GM18508 (cell line): ENCODE measurements around the gene SLC4A2.

ENCODE experiments used
- ATAC-seq: cut with Tn5 transposase; IDR thresholded peaks from one replicate; pipeline ENCODE4 v1.9.1; 2021; ENCODE audit warnings: moderate number of reproducible peaks; ENCODE audit not compliant: insufficient read depth, unreplicated experiment

Gene SLC4A2

DNA sequence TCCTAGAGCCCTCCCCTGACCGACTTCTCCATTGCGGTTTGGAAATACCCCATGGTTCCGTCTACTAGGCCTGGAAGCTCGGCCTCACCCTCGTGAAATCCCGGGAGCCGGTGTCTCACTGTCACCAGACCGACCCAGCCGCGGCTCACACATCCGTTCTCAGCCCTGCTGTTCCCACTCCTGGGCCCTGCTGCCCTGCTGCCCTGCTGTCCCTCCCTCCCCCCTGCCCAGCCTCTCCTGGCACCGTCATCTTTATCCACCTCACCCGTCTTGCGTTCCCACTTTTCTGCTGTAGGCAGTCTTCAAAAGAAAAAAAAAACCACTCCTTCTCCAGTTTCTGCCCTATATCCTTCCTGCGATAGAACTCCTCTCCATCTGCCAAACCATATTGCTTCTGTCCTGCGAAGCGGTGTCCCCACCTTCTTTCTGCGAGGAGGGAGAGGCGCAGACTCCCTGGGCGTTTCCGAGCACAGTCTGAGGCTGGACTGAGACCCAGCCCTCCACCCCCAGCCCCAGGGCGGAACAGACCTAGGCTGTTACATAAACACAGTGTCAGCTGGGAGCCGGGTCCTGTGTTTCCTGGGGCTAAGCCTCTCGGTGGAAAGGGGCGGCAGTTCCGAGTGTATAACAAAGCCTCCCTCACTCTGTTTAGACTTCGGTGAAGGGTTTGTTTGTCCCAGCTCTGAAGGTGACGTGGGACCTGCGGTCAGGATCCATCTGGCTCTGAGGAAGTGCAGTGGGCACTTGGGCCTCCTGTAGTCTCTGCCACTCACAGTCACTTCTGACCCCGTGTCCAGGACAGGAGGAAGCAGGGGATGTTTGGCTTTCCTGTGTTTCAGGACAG is 29.7 kb downstream of the SLC4A2 start:
- no peak for ATAC-seq

DNA sequence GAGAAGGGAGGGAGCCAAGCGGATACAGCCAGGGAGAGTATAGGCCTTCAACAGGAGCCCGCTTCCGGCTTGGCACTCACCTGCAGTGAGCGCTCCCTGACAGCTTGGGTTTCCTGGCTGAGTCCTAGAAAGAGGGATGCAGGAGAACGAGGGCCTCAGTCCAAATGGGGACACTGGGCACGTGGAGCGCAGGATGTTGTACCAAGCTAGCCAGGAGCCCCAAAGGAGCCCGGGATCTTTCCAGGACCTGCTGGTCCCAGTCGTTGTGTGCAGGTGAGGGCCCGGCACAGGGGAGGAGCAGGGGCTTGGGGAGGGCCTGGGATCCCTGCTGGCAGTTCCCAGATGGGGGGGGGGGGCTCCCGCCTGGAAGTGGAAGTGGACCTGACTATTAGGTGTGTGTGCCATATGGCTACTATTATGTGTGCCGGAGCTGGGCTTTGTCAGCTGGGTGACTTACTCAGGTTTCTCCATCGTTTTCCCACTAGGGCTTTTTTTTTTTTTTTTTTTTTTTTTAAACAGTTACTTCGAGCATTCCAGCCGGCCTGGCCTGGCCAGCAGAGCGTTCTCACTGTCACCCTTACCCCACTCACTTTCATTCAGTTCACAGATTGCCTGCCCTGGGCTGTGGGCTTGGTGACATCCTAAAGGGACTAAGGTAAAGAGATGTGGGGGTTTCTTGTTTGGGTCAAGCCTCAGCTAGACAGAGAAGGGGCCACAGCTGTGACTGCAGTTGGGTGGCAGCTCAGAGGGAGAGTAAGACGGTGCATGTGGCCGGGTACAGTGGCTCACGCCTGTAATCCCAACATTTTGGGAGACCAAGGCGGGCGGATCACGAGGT is 30.7 kb downstream of the SLC4A2 start:
- no peak for ATAC-seq

DNA sequence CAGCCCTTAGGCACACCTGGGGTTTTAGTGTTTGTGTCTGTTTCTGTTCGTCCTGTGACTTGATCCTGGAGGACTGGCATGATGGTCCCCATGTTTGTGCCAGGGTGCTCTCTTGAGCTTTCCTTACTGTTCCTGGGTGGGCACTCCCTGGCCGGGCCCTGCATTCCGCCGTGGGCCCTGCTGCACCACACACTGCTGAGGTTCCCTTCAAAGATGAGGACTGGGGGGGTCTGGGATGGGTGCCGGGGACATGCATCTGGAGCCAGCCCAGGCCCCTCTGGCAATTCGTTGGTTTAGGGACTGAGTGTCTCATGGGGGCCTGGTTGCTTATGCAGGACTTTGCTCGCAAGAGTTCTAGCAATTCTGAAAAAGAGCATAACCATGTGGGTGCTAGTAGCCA is 31.6 kb downstream of the SLC4A2 start:
- no peak for ATAC-seq

DNA sequence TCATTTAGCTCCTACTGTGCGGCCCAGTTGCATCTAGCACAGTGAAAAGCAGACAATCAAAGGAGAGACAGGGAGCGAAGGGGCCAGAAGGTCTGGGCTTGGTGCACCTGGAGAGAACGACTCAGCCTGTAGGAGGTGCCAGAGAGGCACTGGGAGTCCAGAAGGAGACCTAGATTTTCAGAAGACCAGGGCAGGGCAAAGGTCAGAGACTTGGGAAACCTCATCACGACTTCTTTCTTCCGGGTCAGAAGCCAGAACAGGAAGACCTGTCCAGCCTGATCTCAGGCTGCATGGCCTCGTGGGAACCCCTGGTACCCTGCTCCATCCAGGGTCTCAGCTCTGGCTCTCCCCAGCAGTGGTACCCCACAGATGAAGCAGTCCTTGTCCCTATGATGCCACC is 32.0 kb downstream of the SLC4A2 start:
- ATAC-seq = no peak

DNA sequence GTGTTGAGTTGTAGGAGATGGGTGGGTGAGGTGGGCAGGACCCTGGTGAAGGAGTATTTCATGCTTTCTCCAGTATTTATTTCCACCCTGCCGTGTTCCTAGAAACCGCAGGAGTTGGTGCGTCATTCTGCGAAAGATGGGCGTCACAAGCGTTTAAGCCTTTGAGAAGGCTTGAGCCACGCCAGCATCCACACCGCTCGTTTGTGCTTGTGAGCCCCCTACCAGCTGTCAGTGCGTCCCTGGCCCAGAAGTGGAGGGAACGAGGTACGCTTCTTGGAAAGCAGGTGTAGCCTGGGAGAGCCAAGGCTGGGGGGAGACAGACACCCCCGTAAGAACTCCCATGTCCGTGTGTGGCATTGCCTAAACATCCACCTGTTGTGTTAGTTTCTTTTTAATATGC is 32.6 kb downstream of the SLC4A2 start:
- no peak for ATAC-seq

DNA sequence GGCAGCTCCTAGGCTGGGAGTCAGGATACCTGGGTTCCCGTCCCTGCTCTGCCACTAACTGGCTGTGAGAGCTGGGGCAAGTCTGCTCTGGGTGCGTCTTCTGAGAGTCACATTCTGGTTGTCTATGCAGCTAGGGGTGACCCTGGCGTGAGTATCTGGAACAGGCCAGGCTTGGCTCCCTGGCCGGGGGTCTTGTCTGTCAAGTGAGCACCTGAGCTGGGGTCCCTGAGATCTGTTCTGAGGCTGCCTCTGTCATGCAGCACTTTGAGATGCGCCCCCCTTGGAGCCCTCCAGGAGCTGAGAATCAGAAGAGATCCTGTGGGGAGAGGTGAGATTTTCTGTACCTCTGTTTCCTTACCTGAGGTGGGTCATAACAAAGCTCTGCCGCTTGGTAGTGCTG is 34.4 kb downstream of the SLC4A2 start:
- ATAC-seq = no peak

DNA sequence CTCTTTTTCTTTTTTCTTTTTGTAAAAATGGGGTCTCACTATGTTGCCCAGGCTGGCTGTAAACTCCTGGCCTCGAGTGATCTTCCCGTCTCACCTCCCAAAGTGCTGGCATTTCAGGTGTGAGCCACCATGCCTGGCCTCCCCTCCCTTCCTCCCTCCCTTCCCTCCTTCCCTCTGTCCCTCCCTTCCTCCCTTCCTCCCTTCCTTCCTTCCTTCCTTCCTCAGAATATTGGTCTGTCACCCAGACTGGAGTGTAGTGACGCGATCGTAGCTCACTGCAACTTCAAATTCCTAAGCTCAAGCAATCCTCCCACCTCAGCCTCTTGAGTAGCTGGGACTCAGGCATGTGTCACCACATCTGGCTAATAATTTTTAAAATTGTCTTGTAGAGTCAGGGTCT is 35.3 kb downstream of the SLC4A2 start:
- no peak for ATAC-seq

DNA sequence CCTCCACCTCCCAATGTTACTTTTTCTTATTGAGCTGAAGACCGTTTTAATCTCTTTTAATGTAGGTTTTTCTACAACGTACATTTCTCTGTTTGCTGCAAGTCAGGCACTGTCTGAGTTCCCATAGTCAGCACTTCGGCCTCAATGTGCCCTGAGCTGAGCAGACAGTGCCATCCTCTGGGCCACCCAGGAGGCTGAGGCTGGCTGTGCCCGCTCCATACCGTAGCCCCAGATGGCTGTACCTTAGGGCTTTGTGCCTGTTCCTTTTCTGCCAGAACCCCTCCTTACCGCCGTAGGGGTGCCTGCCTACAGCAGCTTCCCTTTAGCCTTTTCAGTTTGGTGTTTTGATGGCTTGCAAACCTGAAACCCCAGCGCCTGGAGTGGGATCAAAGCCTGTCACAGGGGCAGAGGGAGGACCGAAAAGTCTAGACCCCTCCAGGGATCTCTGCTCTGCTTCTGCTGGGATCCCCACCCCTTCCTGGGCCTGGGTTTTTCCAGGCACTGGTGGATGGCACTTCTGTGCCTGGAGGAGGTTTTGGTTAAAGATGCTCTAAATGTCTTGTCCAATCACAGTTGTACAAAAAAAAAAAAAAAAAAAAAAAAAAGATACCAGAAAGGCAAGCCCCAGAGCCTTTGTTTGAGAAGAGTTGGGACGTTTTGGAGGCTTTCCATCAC is 35.9 kb downstream of the SLC4A2 start:
- no peak for ATAC-seq

DNA sequence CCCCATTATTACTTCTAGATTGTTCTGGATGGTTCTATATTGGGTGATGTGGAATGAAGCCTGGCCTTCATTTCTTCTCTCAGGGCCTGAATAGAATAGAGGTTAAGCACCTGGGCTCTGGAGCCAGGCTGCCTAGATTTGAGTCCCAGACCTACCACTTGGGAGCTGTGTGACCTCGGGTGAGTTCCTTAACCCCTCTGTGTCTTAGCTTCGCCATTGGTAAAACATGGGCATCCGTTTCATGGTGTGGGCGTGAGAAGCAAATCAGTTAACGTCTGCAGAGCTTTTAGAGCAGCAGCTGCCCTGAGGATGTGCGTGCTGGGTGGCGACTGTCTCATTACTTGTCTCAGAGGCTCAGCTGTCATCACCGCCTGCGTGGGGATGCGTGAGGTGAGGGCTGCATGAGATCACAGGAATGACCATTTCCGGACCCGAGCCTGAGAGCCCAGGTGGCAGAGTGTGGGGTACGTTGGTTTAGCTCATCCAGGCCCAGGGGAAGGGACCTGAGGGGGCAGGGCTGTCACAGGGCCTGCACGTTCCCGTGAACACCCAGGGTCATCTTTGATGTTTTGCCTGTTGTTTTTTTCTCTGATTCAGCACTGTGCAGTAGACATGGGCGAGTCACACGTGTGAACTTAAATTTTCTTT is 36.6 kb downstream of the SLC4A2 start:
- no peak for ATAC-seq

DNA sequence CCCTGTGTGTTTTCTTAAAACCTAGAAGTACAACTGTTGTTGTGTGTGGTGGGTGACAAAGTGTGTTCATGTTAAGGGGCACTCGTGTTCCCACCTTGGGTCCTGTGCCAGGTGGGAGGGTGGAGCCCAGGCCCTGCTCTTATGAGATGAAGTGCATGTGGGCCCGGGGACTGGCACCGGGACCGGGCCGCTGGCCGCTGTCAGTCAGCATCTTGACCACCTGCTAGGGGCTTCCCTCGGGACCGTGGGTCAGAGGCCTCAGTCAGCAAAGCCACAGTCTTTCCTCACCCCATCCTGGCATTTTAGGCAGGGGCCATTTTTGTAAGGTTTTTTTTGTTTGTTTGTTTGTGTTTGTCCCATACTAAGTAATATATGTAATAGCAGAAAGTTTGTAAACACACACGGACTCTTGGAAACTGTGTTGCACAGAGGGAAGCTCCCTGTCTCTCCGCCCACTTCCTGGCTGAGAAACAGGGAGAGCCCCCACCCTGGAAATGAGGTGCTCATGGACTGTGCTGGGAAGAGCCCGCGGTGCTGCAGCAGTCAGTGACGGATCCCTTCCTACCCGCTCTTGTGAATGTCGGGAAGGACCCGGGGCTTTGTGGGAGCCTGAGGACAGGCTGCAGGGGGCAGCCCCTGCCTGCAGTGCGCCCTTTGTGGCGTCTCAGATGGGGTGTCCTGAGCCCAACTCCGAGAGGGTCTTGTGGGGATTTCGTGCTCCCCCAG is 40.3 kb downstream of the SLC4A2 start:
- no peak for ATAC-seq

DNA sequence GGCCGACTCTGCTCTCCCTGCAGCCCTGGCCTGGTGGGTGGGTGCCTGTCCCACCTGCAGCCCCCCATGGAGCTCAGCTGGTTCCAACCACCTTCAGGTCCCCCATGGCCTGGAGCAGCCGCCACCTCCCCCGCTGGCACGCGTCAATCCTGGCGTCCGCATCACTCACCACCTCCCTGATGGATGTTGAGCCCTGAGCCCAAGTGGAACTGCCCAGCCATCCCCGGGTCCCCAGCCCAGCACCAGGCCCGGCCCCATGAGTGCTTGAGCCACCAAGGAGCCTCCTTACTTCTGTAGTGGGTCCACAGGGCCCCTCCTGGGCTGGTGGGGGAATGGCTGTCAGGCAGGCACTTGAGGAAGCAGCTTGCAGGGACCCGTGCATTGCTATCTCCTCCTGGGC is 41.5 kb downstream of the SLC4A2 start:
- no peak for ATAC-seq

DNA sequence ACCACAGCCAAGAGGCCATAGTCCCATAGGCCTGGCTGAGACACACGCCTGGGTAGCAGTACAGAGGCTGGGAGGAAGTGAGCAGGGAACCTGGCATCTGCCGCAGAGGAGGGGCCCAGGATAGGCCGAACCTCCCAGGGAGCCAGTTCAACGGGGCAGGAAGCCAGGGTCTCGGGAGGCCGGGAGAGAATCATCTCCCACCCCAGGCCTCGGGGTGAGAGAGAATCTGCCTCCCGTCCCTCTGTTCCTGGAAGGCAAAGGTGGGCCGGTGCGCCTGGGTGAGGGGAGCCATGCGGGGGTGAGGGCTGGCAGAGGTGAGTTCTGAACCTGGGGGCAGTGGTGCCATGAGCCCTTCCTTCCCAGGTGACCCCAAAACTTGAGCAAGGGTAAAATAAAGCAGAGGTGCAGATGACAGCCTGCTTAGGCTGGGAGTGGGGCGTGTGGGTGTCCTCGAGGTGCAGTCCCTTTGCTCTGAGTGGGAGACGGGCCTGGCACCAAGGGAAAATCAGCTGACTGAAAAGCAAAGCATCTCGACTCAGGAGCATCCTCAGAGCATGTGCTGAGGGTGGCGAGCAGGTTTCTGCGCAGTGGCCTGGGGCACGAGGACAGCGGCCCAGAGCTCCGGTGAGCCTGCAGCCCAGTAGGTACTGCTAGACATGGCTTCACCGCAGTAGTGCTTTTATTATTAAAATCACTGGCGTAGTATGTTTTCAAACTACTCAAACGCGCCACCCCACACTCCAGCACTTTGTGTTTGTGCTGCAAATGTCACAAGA is 42.4 kb downstream of the SLC4A2 start:
- no peak for ATAC-seq

DNA sequence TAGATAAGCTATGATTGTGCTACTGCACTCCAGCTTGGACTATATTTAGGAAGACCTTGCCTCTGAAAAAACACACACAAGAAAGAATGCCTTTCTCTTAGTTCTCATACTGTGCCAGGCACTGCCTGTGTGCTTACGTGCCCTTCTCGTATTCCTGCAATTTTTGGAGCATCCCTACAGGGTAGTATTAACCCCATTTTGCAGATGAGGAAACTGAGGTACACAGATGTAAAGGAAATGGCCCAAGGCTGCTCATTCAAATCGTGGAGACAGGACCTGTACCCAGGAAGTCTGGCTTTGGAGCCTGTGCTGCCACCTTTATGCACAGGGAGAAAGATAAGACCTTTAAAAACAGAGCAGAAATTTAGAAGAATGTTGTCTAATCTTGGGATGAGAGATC is 43.6 kb downstream of the SLC4A2 start:
- no peak for ATAC-seq

DNA sequence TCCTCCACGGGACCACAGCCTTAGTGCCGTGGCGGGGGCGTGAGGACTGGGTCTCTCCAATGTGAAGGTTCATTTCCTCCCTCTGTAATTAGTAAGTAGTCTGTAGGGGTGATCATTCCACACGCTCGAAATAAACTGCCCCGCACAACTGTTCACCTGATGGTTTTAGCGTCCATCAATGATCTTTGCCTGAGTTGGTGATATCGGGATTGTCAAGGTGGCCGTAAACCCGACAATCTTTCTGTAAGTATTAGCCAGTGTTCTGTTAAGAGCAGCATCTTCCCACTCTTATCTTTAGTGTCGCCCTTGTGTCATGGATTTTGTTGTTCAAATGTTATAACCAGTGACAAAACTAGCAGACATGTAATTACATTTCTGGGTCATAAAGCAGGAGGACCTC is 44.6 kb downstream of the SLC4A2 start:
- no peak for ATAC-seq

DNA sequence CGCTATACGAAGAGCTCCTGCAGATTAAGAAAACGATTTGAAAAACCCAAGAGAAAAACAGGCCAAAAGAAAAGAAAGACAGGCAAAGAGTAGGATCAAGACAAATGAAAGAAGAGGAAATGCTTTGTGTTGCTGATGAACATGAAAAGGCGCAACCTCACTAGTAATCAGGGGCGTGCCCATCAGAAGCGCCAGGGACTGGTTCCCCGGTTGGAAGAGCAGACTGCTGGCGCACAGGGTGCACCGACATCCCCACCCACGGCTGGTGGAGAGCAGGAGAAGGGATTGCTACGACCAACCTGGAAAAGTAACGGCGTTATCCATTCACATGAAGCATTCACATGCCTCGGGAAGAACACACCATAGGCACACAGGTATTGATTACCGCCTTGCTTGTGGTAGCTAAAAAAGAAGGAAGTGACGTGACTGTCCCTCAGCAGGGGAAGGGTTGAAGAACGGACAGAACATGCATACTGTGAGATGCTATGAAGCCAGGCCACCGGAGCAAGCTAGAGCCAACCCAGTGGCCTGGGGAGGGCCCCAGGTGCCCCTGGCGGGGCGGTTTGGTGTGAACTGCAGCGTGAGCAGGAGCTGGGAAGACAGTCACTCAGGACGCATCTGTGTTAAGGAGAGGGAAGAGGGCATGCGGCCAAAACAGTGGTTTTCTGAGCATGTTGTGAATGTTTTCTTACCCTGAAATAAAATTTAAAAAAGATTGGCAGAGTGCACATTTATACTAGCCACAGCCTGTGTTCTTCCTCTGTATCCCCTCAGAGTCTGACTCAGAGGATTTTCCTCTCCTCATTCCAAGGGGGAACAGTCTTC is 45.2 kb downstream of the SLC4A2 start:
- ATAC-seq = no peak

DNA sequence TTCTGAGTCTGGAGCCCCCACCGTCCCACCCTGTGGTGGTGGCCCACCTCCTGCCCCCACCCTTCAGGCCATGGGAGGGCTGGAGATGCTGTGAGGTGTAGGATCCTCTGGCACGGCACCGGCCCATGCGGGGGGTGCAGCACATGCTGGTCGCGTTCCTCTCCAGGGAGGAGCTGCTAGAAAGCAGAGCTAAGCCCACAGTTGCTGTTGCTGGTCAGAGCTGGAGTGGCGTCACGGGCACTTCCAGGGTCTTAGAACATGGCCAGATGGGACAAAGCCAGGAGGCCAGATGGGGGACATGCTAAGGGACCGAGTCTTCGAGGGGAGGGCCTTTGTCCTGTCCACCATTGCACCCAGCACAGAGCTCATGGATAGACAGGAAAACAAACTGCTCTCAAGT is 48.5 kb downstream of the SLC4A2 start:
- no peak for ATAC-seq

DNA sequence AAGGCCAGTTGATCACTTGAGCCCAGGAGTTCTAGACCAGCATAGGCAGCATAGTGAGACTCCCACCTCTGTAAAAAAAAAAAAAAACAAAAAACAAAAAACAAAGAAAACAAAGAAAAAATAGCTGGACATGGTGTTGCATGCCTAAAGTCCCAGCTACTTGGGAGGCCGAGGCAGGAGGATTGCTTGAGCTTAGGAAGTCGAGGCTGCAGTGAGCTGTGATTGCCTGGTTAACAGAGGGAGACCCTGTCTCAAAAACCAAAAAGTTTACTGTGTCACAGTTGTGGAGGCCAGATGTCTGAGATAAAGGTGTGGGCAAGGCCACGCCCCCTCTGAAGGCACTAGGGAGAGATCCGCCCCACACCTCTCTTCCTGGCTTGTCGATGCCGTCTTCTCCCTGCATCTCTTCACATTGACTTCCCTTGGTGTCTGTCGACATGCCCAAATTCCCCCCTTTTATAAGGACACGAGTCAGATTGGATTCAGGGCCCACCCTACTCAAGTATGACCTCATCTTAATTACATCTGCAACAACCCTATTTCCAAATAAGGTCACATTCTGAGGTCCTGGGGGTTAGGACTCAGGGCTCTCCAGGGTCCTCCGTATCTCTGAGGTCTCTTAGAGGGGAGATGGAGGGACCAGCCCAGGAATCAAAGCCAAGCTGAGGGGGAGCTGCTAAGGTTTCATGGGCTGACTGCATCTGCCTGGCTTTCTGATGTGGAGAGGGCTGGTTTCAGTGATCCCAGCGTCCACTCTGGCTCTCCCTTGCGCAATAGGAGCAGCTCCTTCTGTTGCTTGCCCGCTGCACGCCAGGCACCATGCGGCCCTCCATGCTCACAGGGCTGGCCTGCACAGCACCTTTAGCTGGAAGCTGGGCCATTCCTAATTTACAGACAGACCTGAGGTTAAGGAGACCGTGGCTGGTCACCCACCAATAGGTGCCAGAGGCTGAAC is 50.0 kb downstream of the SLC4A2 start:
- no peak for ATAC-seq
